Upper lobe of left lung (tissue), 6 donors: Measurements from ENCODE around the gene TRPM7. TPM values are rescaled to one million over a fixed set of nuclear protein-coding genes. Genes with fewer than 3 reads are reported as not detected.

ENCODE experiments used
- ATAC-seq, 2 donors: fragments of 200-7000 bp; cut with Tn5 transposase; one replicate each; pipeline ENCODE4 v1.9.1; 2022; ENCODE audit warnings: mild to moderate bottlenecking in 2 of 2, moderate library complexity in 2 of 2; ENCODE audit not compliant: low FRiP score in 2 of 2
- DNase-seq, 2 donors: peaks; one replicate each; pipeline ENCODE4 v3.0.0-alpha.2; 2019 to 2020
- H3K27ac ChIP-seq, 4 donors: fragments of 200-600 bp; sonication (generic); one replicate each; pipeline ENCODE4 v1.5.1; 2016 to 2019
- H3K27me3 ChIP-seq, 4 donors: fragments of 200-600 bp; sonication (generic); one replicate each; pipeline ENCODE4 v1.5.1; 2017 to 2019
- H3K36me3 ChIP-seq, 4 donors: fragments of 200-600 bp; sonication (generic); one replicate each; pipeline ENCODE4 v1.5.1; 2016 to 2019
- H3K4me1 ChIP-seq, 4 donors: fragments of 200-600 bp; sonication (generic); one replicate each; pipeline ENCODE4 v1.5.1; 2018 to 2019
- H3K4me3 ChIP-seq, 4 donors: fragments of 200-600 bp; sonication (generic); one replicate each; pipeline ENCODE4 v1.5.1; 2017 to 2019; ENCODE audit warnings: mild to moderate bottlenecking in 2 of 4, moderate library complexity in 1 of 4
- H3K9me3 ChIP-seq, 4 donors: fragments of 200-600 bp; sonication (generic); one replicate each; pipeline ENCODE4 v1.5.1; 2018 to 2019
- CTCF ChIP-seq, 6 experiments: fragments of 450-650 bp in 4 of 6; fragments of 200-600 bp in 2 of 6; sonication (generic) in 2 of 6; IDR thresholded peaks; one replicate each; pipeline ENCODE4 v1.5.1; 2016 to 2019; ENCODE audit warnings: antibody characterized with exemption in 6 of 6
- EP300 ChIP-seq, 4 donors: sonication (generic); formaldehyde crosslinking; IDR thresholded peaks; one replicate each; pipeline ENCODE4 v1.5.1; 2017; ENCODE audit warnings: antibody characterized with exemption in 4 of 4, control low read depth in 2 of 4
- POLR2A ChIP-seq, 4 donors: fragments of 450-650 bp; IDR thresholded peaks; one replicate each; pipeline ENCODE4 v1.5.1; 2016 to 2017; ENCODE audit warnings: antibody characterized with exemption in 4 of 4, mild to moderate bottlenecking in 2 of 4
- POLR2AphosphoS5 ChIP-seq, 2 donors: sonication (generic); formaldehyde crosslinking; IDR thresholded peaks; one replicate each; pipeline ENCODE4 v1.5.1; 2017; ENCODE audit warnings: antibody characterized with exemption in 2 of 2
- WGBS, 2 donors: methylation state at CpG; one replicate each; pipeline ENCODE4 v1.1.5; 2017 to 2018; 5-methylcytosine and 5-hydroxymethylcytosine counted together
- total RNA-seq, 6 donors: library from RNA; depleted of rRNA in 4 of 6; stranded (reverse); fragments of >200 nt in 4 of 6; gene quantifications; one replicate each; pipeline versions ENCODE4 v1.1.0 to v1.2.1, GENCODE V29; 2016 to 2021
- donor health status: DM: no; HTN: no; CAD: no; lungs with moderate emphysema.
- donor health status: DM: no; HTN: yes; CAD: no; lungs with severe emphysema.

TRPM7 gene
- total RNA-seq, 6 donors from 2014 or later = 31.4 to 74.3 (median 37.3) TPM

- no peaks in the 10 kb centered on the region for H3K9me3 ChIP-seq
- 80 to 83% methylated on average over 2 of the region's 2 CpGs for WGBS, 2 donors
- ATAC-seq = no peak
Observed at GRCh38 chr15:50542887-50543210, 143.7 kb downstream of the TRPM7 start.

DNA sequence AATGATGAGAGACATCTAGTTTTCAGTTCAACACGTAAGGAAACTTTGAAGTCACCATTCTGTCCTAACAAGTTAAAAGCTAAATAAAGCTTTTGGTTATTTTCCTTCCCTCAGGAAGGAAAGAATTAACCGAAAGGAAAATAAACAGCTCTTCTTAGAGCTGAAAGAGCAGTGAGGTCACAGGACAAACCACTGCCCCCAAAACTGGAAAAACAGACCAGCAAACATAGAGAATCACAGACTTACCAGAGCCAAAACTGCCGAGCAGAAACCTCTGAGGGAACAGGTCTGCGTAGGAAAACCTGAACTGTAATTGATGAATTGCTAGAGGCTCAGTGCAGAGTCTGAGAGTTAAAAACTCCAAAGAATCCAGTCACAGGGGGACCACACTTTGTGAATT, 154.8 kb downstream of the TRPM7 start:
- H3K27ac ChIP-seq = no peak overlapping the region
- no peak for TF ChIP-seq POLR2A (IDR thresholded peaks at IDR 0.05)
- no peaks in the 10 kb centered on the region for H3K36me3 ChIP-seq
- no peak for DNase-seq
- no peak for ATAC-seq
- H3K4me1 ChIP-seq = no peaks in the 10 kb centered on the region
- no peaks in the 10 kb centered on the region for H3K9me3 ChIP-seq
- no peak overlapping the region for H3K4me3 ChIP-seq
- no peaks in the 10 kb centered on the region for H3K27me3 ChIP-seq
- 53 to 56% methylated on average over 4 of the region's 4 CpGs for WGBS, 2 donors

More at GRCh38 chr15:50542887-50543210, 143.7 kb downstream of the TRPM7 start:
- H3K36me3 ChIP-seq = no peaks in the 10 kb centered on the region
- TF ChIP-seq POLR2A (IDR thresholded peaks at IDR 0.05) (no peak), CTCF (IDR thresholded peaks at IDR 0.05) (no peak), POLR2AphosphoS5 (IDR thresholded peaks at IDR 0.05) (no peak), EP300 (IDR thresholded peaks at IDR 0.05) (no peak)
- no peak for DNase-seq
- no peaks in the 10 kb centered on the region for H3K4me1 ChIP-seq
- no peaks in the 10 kb centered on the region for H3K27me3 ChIP-seq
- H3K27ac ChIP-seq = no peak overlapping the region
- H3K4me3 ChIP-seq = no peak overlapping the region

DNA sequence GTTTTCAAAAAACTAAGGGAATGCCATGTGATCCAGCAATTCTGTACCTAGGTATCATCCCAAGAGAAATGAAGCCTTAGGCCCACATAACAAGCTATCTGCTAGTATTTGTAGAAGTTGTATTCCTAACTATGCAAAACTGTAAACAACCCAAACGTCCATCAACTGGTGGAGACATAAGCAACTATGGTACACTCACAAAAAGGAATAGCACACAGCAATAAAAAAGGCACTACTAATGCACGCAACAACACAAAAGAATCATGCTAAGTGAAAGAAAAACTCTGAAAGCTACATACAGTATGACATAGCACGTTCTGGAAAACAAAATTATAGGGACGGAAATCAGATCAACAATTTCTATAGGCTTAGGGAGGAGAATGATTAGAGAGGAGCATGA, 155.4 kb downstream of the TRPM7 start:
- no peak overlapping the region for H3K27ac ChIP-seq
- H3K27me3 ChIP-seq = no peaks in the 10 kb centered on the region
- no peak overlapping the region for H3K4me3 ChIP-seq
- DNase-seq = no peak
- no peaks in the 10 kb centered on the region for H3K9me3 ChIP-seq
- TF ChIP-seq POLR2AphosphoS5 (IDR thresholded peaks at IDR 0.05) (no peak), CTCF (IDR thresholded peaks at IDR 0.05) (no peak)
- H3K4me1 ChIP-seq = no peaks in the 10 kb centered on the region
- ATAC-seq = no peak
- H3K36me3 ChIP-seq = no peaks in the 10 kb centered on the region
- WGBS, 2 donors = 84 to 91% methylated on average over 4 of the region's 4 CpGs

DNA sequence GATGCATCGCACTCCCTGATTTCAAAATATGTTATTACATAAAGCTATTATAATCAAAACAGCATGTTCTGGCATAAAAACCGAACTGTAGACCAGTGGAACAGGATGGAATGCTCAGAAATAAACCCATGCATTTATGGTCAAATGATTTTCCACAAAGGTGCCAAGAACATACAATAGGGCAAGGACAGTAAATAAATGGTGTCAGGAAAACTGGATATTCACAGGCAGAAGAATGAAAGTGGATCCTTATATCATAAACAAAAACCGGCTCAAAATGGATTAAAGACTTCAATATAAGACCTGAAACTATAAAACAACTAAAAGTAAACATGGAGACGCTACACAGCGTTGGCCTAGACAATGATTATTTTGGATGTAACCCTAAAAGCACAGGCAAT, 162.7 kb downstream of the TRPM7 start:
- H3K4me1 ChIP-seq = no peaks in the 10 kb centered on the region
- DNase-seq = no peak

GRCh38 chr15:50519740-50520425, 166.7 kb downstream of the TRPM7 start:
- ATAC-seq (no peak), DNase-seq (no peak)
- Histone ChIP-seq H3K4me3 (no peak overlapping the region), H3K4me1 (no peaks in the 10 kb centered on the region), H3K36me3 (no peaks in the 10 kb centered on the region), H3K9me3 (peaks cover 0 to 6% (median 0%) of the 10 kb centered on the region in 4 donors), H3K27ac (no peak overlapping the region), H3K27me3 (no peaks in the 10 kb centered on the region)
- no peak for TF ChIP-seq POLR2A (IDR thresholded peaks at IDR 0.05)
- no peak for TF ChIP-seq POLR2AphosphoS5 (IDR thresholded peaks at IDR 0.05)
- no peak for TF ChIP-seq CTCF (IDR thresholded peaks at IDR 0.05)
- TF ChIP-seq EP300 (IDR thresholded peaks at IDR 0.05) = no peak
- WGBS, 2 donors = 76 to 86% methylated on average over 7 of the region's 7 CpGs

More for the DNA sequence above, 162.7 kb downstream of the TRPM7 start:
- no peaks in the 10 kb centered on the region for H3K9me3 ChIP-seq
- no peaks in the 10 kb centered on the region for H3K36me3 ChIP-seq
- TF ChIP-seq EP300 (IDR thresholded peaks at IDR 0.05) (no peak), CTCF (IDR thresholded peaks at IDR 0.05) (no peak), POLR2A (IDR thresholded peaks at IDR 0.05) (no peak), POLR2AphosphoS5 (IDR thresholded peaks at IDR 0.05) (no peak)
- no peak overlapping the region for H3K27ac ChIP-seq
- no peak for ATAC-seq
- no peaks in the 10 kb centered on the region for H3K27me3 ChIP-seq
- WGBS, 2 donors = 70 to 71% methylated on average over 5 of the region's 5 CpGs
- no peak overlapping the region for H3K4me3 ChIP-seq
